Mesenchymal stem cell (in vitro differentiated cells and primary cell): ENCODE measurements around the gene ARL8B.

Experiments used
- DNase-seq: peaks from one replicate; pipeline ENCODE4 v3.0.0-alpha.2; 2013
- H2AFZ ChIP-seq: one replicate; pipeline ENCODE4 v1.6.1; 2013; ENCODE audit warnings: low read depth, mild to moderate bottlenecking, control low read depth, inconsistent platforms, low read length, moderate library complexity
- H2AK5ac ChIP-seq: 2 replicates; pipeline ENCODE4 v1.6.1; 2013; ENCODE audit warnings: low read length, moderate library complexity, mild to moderate bottlenecking, inconsistent platforms; ENCODE audit not compliant: severe bottlenecking
- H2BK120ac ChIP-seq: one replicate; pipeline ENCODE4 v1.6.1; 2013; ENCODE audit warnings: low read depth, mild to moderate bottlenecking, inconsistent platforms, low read length, moderate library complexity
- H2BK12ac ChIP-seq, 2 experiments: one replicate each; pipeline ENCODE4 v1.6.1; 2013; ENCODE audit warnings: inconsistent platforms in 2 of 2, low read length in 2 of 2, mild to moderate bottlenecking in 2 of 2, moderate library complexity in 2 of 2, control low read depth in 1 of 2
- H2BK15ac ChIP-seq: one replicate; pipeline ENCODE4 v1.6.1; 2013; ENCODE audit warnings: mild to moderate bottlenecking, low read depth, inconsistent platforms; ENCODE audit not compliant: poor library complexity, severe bottlenecking
- H2BK5ac ChIP-seq: 2 replicates; pipeline ENCODE4 v1.6.1; 2013; ENCODE audit warnings: low read depth, mild to moderate bottlenecking, low read length, control low read depth, inconsistent platforms; ENCODE audit not compliant: poor library complexity, severe bottlenecking
- H3K14ac ChIP-seq, 2 experiments: one replicate each; pipeline ENCODE4 v1.6.1; 2013; ENCODE audit warnings: inconsistent platforms in 2 of 2, low read length in 2 of 2, control low read depth in 1 of 2, mild to moderate bottlenecking in 1 of 2, moderate library complexity in 1 of 2
- H3K18ac ChIP-seq, 2 experiments: one replicate each; pipeline ENCODE4 v1.6.1; 2013; ENCODE audit warnings: inconsistent platforms in 2 of 2, low read length in 2 of 2, control low read depth in 1 of 2, low read depth in 1 of 2, mild to moderate bottlenecking in 1 of 2
- H3K23ac ChIP-seq, 2 experiments: one replicate each; pipeline ENCODE4 v1.6.1; 2013; ENCODE audit warnings: inconsistent platforms in 2 of 2, low read length in 2 of 2, mild to moderate bottlenecking in 2 of 2, moderate library complexity in 2 of 2, control low read depth in 1 of 2
- H3K27ac ChIP-seq: 2 replicates; pipeline ENCODE4 v1.5.1; 2013; ENCODE audit warnings: mild to moderate bottlenecking, moderate library complexity, low read length, control low read depth, inconsistent platforms; ENCODE audit not compliant: poor library complexity, severe bottlenecking
- H3K27me3 ChIP-seq, 2 experiments: 2 replicates each; pipeline versions ENCODE4 v1.6.1 to v1.7.0; 2013; ENCODE audit warnings: low read length in 2 of 2, mild to moderate bottlenecking in 2 of 2, moderate library complexity in 2 of 2, control low read depth in 1 of 2, inconsistent platforms in 1 of 2; ENCODE audit not compliant: control insufficient read depth in 1 of 2, insufficient read depth in 1 of 2
- H3K36me3 ChIP-seq, 2 experiments: 2 replicates each; pipeline versions ENCODE4 v1.6.1 to v1.7.0; 2013; ENCODE audit warnings: low read length in 2 of 2, control low read depth in 1 of 2, inconsistent platforms in 1 of 2, low read depth in 1 of 2, mild to moderate bottlenecking in 1 of 2; ENCODE audit not compliant: insufficient read depth in 2 of 2, control insufficient read depth in 1 of 2
- H3K4ac ChIP-seq, 2 experiments: one replicate each; pipeline ENCODE4 v1.6.1; 2013; ENCODE audit warnings: inconsistent platforms in 2 of 2, low read length in 2 of 2, mild to moderate bottlenecking in 2 of 2, moderate library complexity in 2 of 2, control low read depth in 1 of 2, low read depth in 1 of 2
- H3K4me1 ChIP-seq: 2 replicates; pipeline ENCODE4 v1.6.1; 2013; ENCODE audit warnings: low read depth, low read length, control low read depth; ENCODE audit not compliant: control insufficient read depth, insufficient read depth
- H3K4me2 ChIP-seq: 2 replicates; pipeline ENCODE4 v1.6.1; 2013; ENCODE audit warnings: low read length, mild to moderate bottlenecking, inconsistent platforms; ENCODE audit not compliant: poor library complexity, severe bottlenecking
- H3K4me3 ChIP-seq, 2 experiments: 2 replicates each; pipeline versions ENCODE4 v1.5.1 to v1.7.0; 2013; ENCODE audit warnings: low read length in 2 of 2, mild to moderate bottlenecking in 2 of 2, control low read depth in 1 of 2, low read depth in 1 of 2; ENCODE audit not compliant: insufficient read depth in 1 of 2
- H3K79me1 ChIP-seq: replicated peaks from 2 replicates; pipeline ENCODE4 v1.6.1; 2013; ENCODE audit warnings: mild to moderate bottlenecking, control low read depth, low read length, inconsistent platforms; ENCODE audit not compliant: poor library complexity, severe bottlenecking
- H3K9ac ChIP-seq: 2 replicates; pipeline ENCODE4 v1.7.0; 2013; ENCODE audit warnings: mild to moderate bottlenecking, low read length, moderate library complexity
- H3K9me3 ChIP-seq: 2 replicates; pipeline ENCODE4 v1.7.0; 2013; ENCODE audit warnings: mild to moderate bottlenecking, low read length; ENCODE audit not compliant: control insufficient read depth
- H4K8ac ChIP-seq: one replicate; pipeline ENCODE4 v1.6.1; 2013; ENCODE audit warnings: inconsistent platforms, mild to moderate bottlenecking, low read length, moderate library complexity
- H4K91ac ChIP-seq: one replicate; pipeline ENCODE4 v1.6.1; 2013; ENCODE audit warnings: mild to moderate bottlenecking, low read length, inconsistent platforms
- WGBS: methylation state at CpG from one replicate; pipeline ENCODE4 v1.1.7; 2013; ENCODE audit warnings: mixed read lengths; 5-methylcytosine and 5-hydroxymethylcytosine counted together

ARL8B gene

DNA sequence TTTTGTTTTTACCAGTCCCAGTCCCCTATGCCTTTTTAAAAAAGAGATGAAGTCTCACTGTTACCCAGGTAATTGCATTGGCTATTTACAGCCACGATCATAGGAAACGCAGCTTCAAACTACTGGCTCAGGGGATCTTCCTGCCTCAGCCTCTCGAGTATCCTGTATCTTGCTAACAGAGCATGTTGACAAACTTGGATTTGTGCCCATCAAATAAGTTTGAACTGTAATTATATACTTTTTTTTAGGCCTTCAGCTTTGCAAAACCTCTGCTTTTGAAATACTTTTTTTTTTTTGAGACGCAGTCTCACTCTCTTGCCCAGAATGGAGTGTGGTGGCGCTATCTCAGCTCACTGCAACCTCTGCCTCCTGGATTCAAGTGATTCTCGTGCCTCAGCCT, 62.4 kb downstream of the ARL8B start:
- 100% methylated on average over 6 of the region's 6 CpGs for WGBS
- H3K4me3 ChIP-seq: no peak overlapping the region

DNA sequence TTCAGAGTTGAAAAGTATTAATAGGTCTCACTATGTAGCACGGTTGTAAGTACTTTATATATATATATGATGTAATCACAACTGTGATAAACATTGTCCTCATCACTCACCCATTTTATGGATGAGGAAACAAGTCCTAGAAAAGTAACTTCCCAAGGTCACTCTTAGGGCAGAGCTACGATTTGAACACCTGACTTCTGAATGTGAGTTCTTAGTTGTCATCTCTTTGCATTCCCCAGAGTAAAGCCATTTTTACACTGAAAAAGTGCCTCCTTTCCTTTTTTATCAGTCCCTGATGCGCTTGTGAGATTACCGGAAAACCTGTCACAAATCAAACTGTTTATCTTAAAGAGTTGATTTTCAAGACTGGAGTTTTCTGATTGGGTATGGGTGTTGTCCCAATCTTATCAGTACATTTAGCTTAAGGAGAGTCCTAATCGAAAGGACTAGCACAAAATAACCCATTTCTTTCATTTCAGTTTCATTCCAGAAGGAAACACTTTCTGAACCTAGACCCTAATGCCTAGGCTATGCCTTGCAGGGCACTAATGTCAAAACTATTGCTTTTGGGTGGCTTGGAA, 63.1 kb downstream of the ARL8B start:
- Histone ChIP-seq H2BK120ac (no peak overlapping the region), H4K8ac (no peak overlapping the region), H3K27me3 (no peaks in the 10 kb centered on the region), H2AK5ac (no peak overlapping the region), H3K4me2 (no peak overlapping the region), H3K4ac (no peak overlapping the region), H3K36me3 (peaks cover 9 to 50% of the 10 kb centered on the region in 2 experiments), H2BK5ac (no peak overlapping the region), H2BK15ac (no peak overlapping the region), H2BK12ac (no peak overlapping the region), H3K23ac (no peak overlapping the region), H2AFZ (no peak overlapping the region), H3K9me3 (no peaks in the 10 kb centered on the region), H3K4me3 (no peak overlapping the region), H3K4me1 (peaks cover 6% of the 10 kb centered on the region), H3K79me1 (peaks cover 10% of the 10 kb centered on the region), H4K91ac (no peak overlapping the region), H3K18ac (no peak overlapping the region), H3K9ac (no peak overlapping the region), H3K27ac (no peak overlapping the region), H3K14ac (no peak overlapping the region)
- WGBS: 89% methylated on average over 1 of the region's 5 CpGs
- DNase-seq: no peak

More for the DNA sequence above, 62.4 kb downstream of the ARL8B start:
- no peak overlapping the region for H3K4me2 ChIP-seq
- H3K36me3 ChIP-seq: peaks cover 9 to 57% of the 10 kb centered on the region in 2 experiments
- no peak overlapping the region for H2BK12ac ChIP-seq
- no peak overlapping the region for H3K23ac ChIP-seq
- no peak overlapping the region for H3K14ac ChIP-seq
- no peaks in the 10 kb centered on the region for H3K9me3 ChIP-seq
- no peak overlapping the region for H2AK5ac ChIP-seq
- H3K79me1 ChIP-seq: peaks cover 10% of the 10 kb centered on the region
- H3K27ac ChIP-seq: no peak overlapping the region
- H4K91ac ChIP-seq: no peak overlapping the region
- H3K9ac ChIP-seq: no peak overlapping the region
- H3K4ac ChIP-seq: no peak overlapping the region
- peaks cover 4% of the 10 kb centered on the region for H3K4me1 ChIP-seq
- H2BK15ac ChIP-seq: no peak overlapping the region
- H4K8ac ChIP-seq: no peak overlapping the region
- H3K27me3 ChIP-seq: no peaks in the 10 kb centered on the region
- no peak overlapping the region for H3K18ac ChIP-seq
- DNase-seq: no peak
- H2BK5ac ChIP-seq: no peak overlapping the region
- no peak overlapping the region for H2AFZ ChIP-seq
- no peak overlapping the region for H2BK120ac ChIP-seq

DNA sequence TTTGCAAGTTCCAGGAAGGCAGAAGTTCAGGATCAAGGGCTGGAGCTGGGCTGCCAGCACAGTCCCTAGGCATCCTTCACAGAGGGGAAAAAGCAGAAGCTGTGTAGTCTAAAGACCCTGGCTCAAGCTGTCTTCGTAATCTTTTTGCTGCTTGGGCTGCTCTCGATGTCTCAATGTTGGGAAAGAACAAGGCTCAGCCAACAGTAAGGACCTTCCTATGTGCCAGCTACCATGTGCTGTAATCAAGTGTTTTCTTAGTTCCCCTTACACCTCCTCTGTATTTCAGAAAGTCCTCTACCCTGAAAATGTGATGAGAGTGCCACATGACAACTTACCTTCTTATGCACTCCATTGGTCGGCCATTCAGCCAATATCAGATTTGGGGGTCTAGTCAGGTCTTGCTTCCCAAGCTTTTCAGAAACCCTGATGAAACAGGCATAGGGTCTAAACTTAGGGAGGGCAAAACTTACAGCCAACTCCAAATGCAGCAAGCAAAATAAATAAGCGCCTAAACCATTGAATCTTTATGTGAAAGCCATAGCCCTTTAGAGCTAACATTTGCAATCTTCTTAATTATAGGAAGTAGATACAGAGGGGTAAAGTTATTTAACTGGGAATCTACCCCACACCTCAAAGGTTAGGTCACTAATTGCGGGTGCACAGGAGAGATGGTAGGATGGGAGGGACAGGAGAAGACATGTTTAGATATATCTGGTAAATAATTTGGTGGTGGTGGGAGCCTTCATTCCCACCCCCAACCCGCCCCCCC, 64.2 kb downstream of the ARL8B start:
- H4K91ac ChIP-seq: no peak overlapping the region
- no peak overlapping the region for H3K4ac ChIP-seq
- no peak overlapping the region for H3K27ac ChIP-seq
- no peak overlapping the region for H3K23ac ChIP-seq
- H3K79me1 ChIP-seq: peaks cover 8% of the 10 kb centered on the region
- 99% methylated on average over 3 of the region's 6 CpGs for WGBS
- H3K4me3 ChIP-seq: peak overlapping the region in 1 of 2 experiments; percentile 85
- H2BK12ac ChIP-seq: no peak overlapping the region
- DNase-seq: peak; percentile 21
- H2AFZ ChIP-seq: no peak overlapping the region
- peaks cover 7 to 39% of the 10 kb centered on the region in 2 experiments for H3K36me3 ChIP-seq
- H3K4me2 ChIP-seq: no peak overlapping the region
- no peak overlapping the region for H2BK15ac ChIP-seq
- H3K14ac ChIP-seq: no peak overlapping the region
- H3K4me1 ChIP-seq: peaks cover 7% of the 10 kb centered on the region
- no peak overlapping the region for H2BK5ac ChIP-seq
- H3K18ac ChIP-seq: no peak overlapping the region
- no peak overlapping the region for H2BK120ac ChIP-seq
- no peak overlapping the region for H2AK5ac ChIP-seq
- peak overlapping the region; percentile 95 for H3K9ac ChIP-seq
- H3K9me3 ChIP-seq: no peaks in the 10 kb centered on the region
- H3K27me3 ChIP-seq: no peaks in the 10 kb centered on the region
- H4K8ac ChIP-seq: no peak overlapping the region

DNA sequence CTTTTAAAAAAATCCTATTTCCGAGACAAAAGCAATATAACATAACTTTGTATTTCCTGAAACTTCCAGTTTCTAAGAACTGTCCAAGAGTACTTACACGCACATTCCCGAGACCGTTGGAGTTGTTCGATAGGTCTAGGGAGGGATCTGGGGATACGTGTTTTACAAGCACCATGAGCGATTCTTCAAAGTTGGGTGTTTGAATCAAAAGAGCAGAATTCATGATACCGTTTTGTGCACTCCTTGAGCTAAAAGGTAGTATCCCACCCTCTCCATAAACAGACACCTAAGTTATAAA, 64.7 kb downstream of the ARL8B start:
- Histone ChIP-seq H4K91ac (no peak overlapping the region), H3K9ac (peak overlapping the region; percentile 95), H3K23ac (no peak overlapping the region), H3K18ac (peak overlapping the region; percentile 24 to 69), H3K4me3 (peak overlapping the region in 1 of 2 experiments; percentile 85), H3K79me1 (peaks cover 6% of the 10 kb centered on the region), H3K4me1 (peaks cover 7% of the 10 kb centered on the region), H2BK12ac (no peak overlapping the region), H3K27me3 (no peaks in the 10 kb centered on the region), H3K27ac (peak overlapping the region; percentile 35), H3K4ac (peak overlapping the region in 1 of 2 experiments; percentile 80), H3K36me3 (peaks cover 7 to 33% of the 10 kb centered on the region in 2 experiments), H3K14ac (no peak overlapping the region), H3K9me3 (no peaks in the 10 kb centered on the region), H3K4me2 (peak overlapping the region; percentile 96), H2AFZ (no peak overlapping the region), H2BK120ac (no peak overlapping the region), H4K8ac (no peak overlapping the region), H2BK5ac (no peak overlapping the region), H2BK15ac (no peak overlapping the region), H2AK5ac (no peak overlapping the region)
- peak; percentile 62 for DNase-seq
- WGBS: 11% methylated on average over 7 of the region's 8 CpGs
